ENCODE measurements around the gene PPARGC1A. TPM values are rescaled to one million over a fixed set of nuclear protein-coding genes. Genes with fewer than 3 reads are reported as not detected.

The PPARGC1A gene, protein sequence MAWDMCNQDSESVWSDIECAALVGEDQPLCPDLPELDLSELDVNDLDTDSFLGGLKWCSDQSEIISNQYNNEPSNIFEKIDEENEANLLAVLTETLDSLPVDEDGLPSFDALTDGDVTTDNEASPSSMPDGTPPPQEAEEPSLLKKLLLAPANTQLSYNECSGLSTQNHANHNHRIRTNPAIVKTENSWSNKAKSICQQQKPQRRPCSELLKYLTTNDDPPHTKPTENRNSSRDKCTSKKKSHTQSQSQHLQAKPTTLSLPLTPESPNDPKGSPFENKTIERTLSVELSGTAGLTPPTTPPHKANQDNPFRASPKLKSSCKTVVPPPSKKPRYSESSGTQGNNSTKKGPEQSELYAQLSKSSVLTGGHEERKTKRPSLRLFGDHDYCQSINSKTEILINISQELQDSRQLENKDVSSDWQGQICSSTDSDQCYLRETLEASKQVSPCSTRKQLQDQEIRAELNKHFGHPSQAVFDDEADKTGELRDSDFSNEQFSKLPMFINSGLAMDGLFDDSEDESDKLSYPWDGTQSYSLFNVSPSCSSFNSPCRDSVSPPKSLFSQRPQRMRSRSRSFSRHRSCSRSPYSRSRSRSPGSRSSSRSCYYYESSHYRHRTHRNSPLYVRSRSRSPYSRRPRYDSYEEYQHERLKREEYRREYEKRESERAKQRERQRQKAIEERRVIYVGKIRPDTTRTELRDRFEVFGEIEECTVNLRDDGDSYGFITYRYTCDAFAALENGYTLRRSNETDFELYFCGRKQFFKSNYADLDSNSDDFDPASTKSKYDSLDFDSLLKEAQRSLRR
- total RNA-seq, result 21.6 TPM

GRCh38 chr4:23889814-23890341, at the start of gene PPARGC1A:
TSS of gene PPARGC1A (minus strand) at chr4:23890047. CDS start at chr4:23889957, 90 bp downstream.
- ATAC-seq (peak; percentile 89), DNase-seq (ENCODE audit: low spot score) (peak; percentile 66)
- intact Hi-C loops (cut with DNase I), result no loop called here

- DNase-seq (ENCODE audit: low spot score) (no peak), ATAC-seq (no peak)
- intact Hi-C loops (cut with DNase I), result loop anchor here (10.0 kb wide), 1 partner anchor 1934 kb away; no protein-coding TSS in a partner anchor
Measured at GRCh38 chr4:23938796-23939195, 48.9 kb upstream of the PPARGC1A start.

DNA sequence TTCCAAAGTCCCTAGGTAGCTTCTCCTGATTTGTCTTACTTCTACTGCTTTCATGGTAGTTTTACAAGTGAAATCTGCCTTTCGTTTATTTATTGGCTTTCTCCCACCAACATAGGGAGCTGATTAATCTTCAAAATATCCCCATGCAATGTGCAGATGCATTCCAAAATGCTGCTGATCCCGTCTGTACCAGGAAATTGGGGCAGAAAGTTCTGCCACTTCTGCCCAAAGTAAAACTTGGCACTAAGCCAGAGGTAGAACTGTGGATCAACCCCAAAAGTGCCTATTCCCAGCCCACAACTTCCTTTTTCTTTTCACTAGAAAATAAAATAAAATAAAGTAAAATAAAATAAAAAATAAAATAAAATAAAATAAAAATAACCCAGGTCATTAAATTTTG, 47.3 kb upstream of the PPARGC1A start:
- ATAC-seq, result no peak
- intact Hi-C loops (cut with DNase I), result loop anchor here (10.0 kb wide), 1 partner anchor 1932 kb away; no protein-coding TSS in a partner anchor
- no peak for DNase-seq (ENCODE audit: low spot score)

DNA sequence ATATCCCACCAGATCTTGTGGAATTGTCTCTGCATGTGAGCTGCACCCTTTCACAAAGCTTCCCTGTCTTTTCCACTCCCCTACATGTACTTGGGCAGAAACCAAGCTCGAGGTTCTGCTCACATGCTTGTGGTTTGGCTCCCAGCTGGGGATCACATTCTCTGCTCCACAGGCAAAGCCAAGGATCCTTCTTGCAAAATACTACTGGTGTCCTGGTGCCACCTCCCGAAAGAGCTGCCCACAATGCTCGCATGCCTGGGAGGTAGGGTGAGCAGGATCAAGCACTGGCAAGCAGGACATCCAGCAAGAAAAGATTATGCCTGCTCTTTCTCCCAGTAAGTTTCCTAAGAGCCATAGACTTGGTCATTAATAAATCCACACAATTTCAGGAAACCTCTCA, 45.1 kb upstream of the PPARGC1A start:
- DNase-seq (ENCODE audit: low spot score), result peak; percentile 83
- intact Hi-C loops (cut with DNase I), result loop anchor here (10.0 kb wide), 1 partner anchor 1930 kb away; no protein-coding TSS in a partner anchor
- peak; percentile 97 for ATAC-seq

GRCh38 chr4:23934223-23934622, 44.4 kb upstream of the PPARGC1A start:
- no peak for ATAC-seq
- intact Hi-C loops (cut with DNase I), result loop anchor here (10.0 kb wide), 1 partner anchor 1929 kb away; no protein-coding TSS in a partner anchor

DNA sequence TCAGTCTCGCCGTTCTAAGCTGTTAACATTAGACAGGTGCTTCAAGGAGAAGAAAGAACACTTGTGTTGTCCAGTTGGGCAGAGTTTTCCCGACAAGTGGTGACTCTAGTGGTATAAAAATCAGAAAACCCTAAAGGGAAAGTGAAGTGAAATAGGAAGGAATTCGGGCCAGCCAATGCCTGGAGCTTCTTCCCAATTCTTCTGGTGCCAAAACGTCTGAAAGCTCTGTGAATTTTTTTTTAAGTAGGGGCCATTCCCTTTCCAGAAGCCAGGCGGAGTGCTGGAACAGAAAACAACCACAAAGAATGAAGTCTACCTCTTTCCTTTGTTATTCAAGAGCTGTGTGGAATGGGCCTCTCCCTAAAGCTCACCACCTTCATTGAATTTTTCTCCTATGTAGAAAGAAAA, 43.1 kb upstream of the PPARGC1A start:
- ATAC-seq (peak; percentile 47), DNase-seq (ENCODE audit: low spot score) (no peak)
- intact Hi-C loops (cut with DNase I), result loop anchor here (10.0 kb wide), 1 partner anchor 1928 kb away; no protein-coding TSS in a partner anchor

More at GRCh38 chr4:23934223-23934622, 44.4 kb upstream of the PPARGC1A start:
- no peak for DNase-seq (ENCODE audit: low spot score)

DNA sequence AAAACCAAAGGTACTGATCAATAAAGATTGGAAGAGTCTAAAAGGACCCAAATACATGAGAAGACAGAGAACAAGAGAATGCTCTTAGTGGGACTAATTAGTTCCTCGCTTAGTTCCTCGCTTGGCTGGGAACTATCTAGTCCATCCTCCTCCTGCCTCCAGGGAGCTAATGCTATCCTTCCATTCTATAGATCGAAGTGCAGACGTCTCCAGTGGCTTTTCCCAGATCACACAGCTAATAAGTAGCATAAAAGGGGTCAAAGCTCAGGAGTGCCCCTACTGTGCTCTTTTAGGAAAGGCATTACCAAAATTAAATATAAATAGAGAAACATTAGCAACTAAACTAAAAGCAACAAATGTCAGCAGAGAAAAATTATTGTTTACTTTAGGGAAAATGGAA, 42.3 kb upstream of the PPARGC1A start:
- no peak for ATAC-seq
- intact Hi-C loops (cut with DNase I), result loop anchor here (10.0 kb wide), 1 partner anchor 1927 kb away; no protein-coding TSS in a partner anchor
- no peak for DNase-seq (ENCODE audit: low spot score)

- DNase-seq (ENCODE audit: low spot score) (no peak), ATAC-seq (no peak)
- intact Hi-C loops (cut with DNase I), result loop anchor here (10.0 kb wide), 1 partner anchor 1927 kb away; no protein-coding TSS in a partner anchor
Measured at GRCh38 chr4:23931489-23931830, 41.6 kb upstream of the PPARGC1A start.

GRCh38 chr4:23930750-23931488, 41.1 kb upstream of the PPARGC1A start:
- DNase-seq (ENCODE audit: low spot score), result no peak
- intact Hi-C loops (cut with DNase I), result loop anchor here (10.0 kb wide), 1 partner anchor 1926 kb away; no protein-coding TSS in a partner anchor

DNA sequence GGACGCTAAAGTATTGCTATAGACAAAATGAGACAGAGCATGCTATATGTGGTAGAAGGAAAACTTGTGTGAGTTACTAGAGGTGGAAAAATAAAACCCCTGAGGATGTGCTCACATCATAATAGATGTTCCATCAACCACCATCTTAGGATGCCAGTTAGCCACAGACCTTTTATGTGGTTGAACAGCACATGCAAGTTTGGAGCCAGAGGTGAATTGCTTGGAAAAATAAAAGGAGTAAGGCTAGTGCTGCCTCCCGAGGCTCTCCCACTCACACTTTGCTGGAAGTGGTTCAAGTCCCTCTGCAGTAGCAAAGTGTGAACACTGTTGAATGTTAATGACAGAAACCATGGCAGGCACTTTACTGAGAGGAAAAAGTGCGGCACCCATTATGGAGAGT, 39.4 kb upstream of the PPARGC1A start:
- DNase-seq (ENCODE audit: low spot score), result no peak
- no peak for ATAC-seq
- intact Hi-C loops (cut with DNase I), result no loop called here

More at GRCh38 chr4:23930750-23931488, 41.1 kb upstream of the PPARGC1A start:
- ATAC-seq, result peak; percentile 69

GRCh38 chr4:23924556-23924955, 34.7 kb upstream of the PPARGC1A start:
- intact Hi-C loops (cut with DNase I), result no loop called here

GRCh38 chr4:23923840-23924239, 34.0 kb upstream of the PPARGC1A start:
- ATAC-seq (no peak), DNase-seq (ENCODE audit: low spot score) (no peak)
- intact Hi-C loops (cut with DNase I), result no loop called here

More at GRCh38 chr4:23924556-23924955, 34.7 kb upstream of the PPARGC1A start:
- ATAC-seq, result no peak
- DNase-seq (ENCODE audit: low spot score), result no peak

DNA sequence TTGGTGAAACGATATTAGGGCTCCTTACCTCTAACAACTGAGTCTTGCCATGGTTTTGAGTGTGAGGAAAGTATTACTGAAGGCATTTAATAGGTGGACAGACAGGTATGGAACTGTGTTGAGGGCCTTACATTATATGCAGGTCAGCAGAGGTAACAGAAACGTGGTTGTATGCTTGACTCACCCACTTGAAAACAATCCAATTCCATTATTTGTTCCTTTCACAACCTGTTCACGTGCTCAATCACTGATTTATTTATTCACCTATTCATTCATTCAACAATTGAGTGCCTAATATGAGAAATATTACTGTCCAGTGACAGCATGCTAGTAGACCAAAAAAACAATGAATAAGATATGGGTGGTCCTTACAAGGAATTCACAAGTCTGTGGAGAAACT, 33.3 kb upstream of the PPARGC1A start:
- no peak for ATAC-seq
- DNase-seq (ENCODE audit: low spot score), result no peak
- intact Hi-C loops (cut with DNase I), result no loop called here

DNA sequence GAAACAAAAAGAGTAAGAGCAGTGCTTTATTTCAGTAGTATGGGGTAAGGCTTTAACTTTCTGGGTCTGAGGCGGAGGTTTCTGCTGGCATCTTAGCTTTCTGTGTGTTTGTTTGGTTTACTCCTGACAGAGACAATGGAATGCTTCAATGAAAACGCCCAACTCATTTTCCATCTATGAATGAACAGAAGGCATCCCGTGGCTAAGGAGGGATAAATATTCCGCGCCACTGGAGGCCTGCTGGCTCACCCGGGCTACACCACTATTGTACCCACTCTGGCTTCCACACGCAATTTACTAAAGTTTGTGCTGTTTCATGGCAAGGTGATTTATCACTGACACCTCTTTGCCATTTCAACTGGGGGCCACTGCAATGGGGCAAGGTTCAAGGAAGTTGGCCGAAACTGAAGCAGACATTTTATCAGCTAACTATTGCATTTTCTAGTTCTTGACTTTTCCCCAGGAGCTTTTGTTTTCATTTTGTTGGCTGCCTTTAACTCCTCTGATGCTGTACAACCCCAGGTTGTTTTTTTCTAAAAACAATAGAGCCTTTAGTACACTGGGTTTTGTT, 32.8 kb upstream of the PPARGC1A start:
- ATAC-seq (peak; percentile 30), DNase-seq (ENCODE audit: low spot score) (no peak)
- intact Hi-C loops (cut with DNase I), result no loop called here

DNA sequence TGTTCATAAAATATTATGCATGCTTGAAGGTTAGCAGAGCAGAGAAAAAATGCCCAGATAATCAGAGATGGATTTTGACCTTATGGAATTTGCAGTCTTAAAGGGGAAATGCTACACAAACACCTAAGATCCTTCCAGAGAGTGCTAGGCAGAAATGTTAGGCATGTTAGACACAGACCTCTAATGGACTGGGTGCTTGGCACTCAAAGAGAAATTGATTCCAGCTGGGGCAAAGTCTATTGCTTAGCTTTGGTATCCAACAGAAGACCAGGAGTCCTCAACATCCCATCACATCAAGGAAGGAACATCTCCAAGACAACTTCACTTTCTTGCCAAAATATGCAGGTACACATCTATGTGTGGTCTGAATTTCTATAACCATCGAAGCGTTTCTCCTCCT, 32.2 kb upstream of the PPARGC1A start:
- intact Hi-C loops (cut with DNase I), result no loop called here
- DNase-seq (ENCODE audit: low spot score) (no peak), ATAC-seq (no peak)

DNA sequence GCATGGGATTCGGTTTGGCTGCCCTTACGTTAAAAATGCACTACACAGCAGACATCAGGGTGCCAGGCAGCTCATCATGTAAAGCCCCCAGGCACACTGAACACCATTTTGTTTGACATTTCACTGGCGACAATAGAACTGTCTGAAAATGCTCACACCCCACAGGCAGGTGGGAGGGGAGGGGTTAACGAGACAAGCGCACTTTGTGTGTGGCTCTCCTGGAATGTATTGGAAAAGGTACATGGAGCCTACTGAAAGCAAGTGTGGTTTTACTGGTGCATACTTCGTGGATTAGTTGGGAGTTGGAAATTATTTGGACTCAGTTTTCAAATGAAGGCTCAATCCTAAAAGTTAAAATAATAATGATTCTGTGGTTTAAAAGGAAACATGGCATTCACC, 31.6 kb upstream of the PPARGC1A start:
- DNase-seq (ENCODE audit: low spot score), result no peak
- intact Hi-C loops (cut with DNase I), result no loop called here
- no peak for ATAC-seq

DNA sequence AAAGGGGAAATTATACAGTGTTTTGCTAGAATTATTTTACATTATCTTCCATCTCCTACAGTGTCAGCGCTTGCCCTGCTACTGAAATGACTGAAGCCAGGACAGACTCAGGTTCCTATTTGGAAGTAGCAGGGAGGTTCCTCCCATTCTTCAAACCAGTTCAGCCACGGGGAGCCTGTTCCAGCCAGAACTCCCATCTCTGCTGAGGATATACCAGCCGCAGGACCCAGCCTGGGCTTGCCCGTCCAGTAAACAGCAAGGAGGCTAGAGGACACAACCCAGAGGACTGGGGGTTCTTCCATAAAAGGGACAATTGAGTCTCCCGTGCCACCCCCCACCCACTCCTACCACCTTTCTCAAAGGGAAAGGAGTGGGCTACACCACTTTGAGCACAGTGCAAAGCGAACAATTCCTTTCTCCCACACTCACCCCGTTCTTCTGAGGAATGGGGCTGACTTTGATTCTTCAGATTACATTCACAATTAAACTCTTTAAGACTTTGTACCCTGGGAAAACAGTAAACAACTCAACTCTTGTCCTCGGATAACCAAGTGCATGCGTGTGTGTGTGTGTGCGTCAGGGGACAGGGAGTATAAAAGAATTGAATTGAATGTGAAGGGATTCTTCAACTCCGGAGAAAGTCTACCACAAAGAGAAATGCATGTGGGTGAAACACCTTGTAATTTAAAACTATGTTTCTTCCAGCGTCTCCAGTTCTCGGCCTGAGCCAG, 31.0 kb upstream of the PPARGC1A start:
- ATAC-seq (no peak), DNase-seq (ENCODE audit: low spot score) (no peak)
- intact Hi-C loops (cut with DNase I), result no loop called here

GRCh38 chr4:23920296-23920695, 30.4 kb upstream of the PPARGC1A start:
- ATAC-seq (no peak), DNase-seq (ENCODE audit: low spot score) (no peak)
- intact Hi-C loops (cut with DNase I), result no loop called here
